ENCODE data around the gene DUSP3.

Gene DUSP3

DNA sequence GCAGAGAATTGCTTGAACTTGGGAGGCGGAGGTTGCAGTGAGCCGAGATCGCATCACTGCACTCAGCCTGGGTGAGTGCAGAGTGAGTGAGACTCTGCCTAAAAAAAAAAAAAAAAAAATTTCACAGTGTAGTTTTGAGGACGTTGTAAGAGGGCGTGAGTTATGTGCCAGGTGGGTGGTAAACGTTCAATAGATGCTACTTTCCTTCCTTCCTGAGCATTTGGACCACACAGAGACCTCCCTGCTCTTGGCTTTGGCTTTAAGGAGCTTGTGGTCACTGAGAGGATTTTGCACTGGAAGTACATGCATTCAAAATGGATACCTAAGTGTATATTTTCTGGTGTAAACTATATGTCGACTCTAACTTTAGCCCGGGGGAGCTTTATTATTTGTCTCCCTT, 50.7 kb downstream of the DUSP3 start:
- DNase-seq (ENCODE audit: low read depth), result no peak

GRCh38 chr17:43723697-43724359, 54.9 kb downstream of the DUSP3 start:
- no peak for DNase-seq (ENCODE audit: low read depth)

GRCh38 chr17:43722870-43723665, 55.7 kb downstream of the DUSP3 start:
- DNase-seq (ENCODE audit: low read depth), result no peak

DNA sequence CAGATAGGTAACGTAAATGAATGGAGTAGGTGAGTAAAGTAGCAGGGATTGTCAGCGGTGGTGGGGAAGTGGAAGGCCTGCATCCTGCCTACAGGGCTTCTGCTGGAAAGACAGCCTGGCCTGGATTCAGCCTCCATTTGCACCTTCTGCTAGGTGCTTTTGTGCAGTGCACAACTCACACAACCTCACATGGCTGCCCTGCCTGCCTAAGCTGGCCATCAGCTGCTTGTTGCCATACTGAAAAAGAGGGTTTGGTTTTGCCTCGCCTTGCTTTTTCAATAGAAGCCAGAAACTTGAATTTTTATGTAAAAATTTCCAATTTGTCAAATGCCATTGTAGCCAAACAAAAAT, 56.5 kb downstream of the DUSP3 start:
- no peak for DNase-seq (ENCODE audit: low read depth)

- DNase-seq (ENCODE audit: low read depth), result no peak
These were observed 57.1 kb downstream of the DUSP3 start for GRCh38 chr17:43721537-43722268.

GRCh38 chr17:43720311-43721060, 58.3 kb downstream of the DUSP3 start:
- peak; percentile 55 for DNase-seq (ENCODE audit: low read depth)

- DNase-seq (ENCODE audit: low read depth), result no peak
These were observed 59.2 kb downstream of the DUSP3 start for GRCh38 chr17:43719578-43719977.

GRCh38 chr17:43718544-43718943, 60.2 kb downstream of the DUSP3 start:
- DNase-seq (ENCODE audit: low read depth), result no peak

DNA sequence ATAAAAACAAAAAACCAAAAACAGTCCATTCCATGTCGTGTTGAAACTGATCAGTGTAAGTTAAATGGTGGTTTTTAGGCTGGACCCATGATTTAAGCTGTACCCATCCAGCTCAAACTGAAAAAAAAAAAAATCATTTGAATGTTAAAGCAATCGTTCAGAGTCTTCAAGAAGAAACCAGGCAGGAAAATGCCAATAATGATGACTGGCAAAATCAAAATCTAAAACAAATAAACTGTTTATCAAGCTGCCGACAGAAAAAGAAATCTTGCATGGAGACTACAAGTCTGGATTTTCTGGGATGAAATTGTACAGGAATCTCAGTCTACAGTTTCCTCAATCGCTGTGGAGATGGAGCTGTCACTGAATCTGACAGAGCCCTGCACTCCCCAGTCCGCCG, 60.9 kb downstream of the DUSP3 start:
- DNase-seq (ENCODE audit: low read depth), result no peak
